ENCODE measurements around the gene UFC1. TPM values are rescaled to one million over a fixed set of nuclear protein-coding genes. Genes with fewer than 3 reads are reported as not detected.

UFC1 gene
- polyA plus RNA-seq, 1 donor (not counting 4 experiments of a cell fraction or from before 2014, with no cell fraction given) = 86.4 TPM

- Histone ChIP-seq H3K4me2 (ENCODE audit: control insufficient read depth, extremely low read depth, insufficient read depth, low read depth, low read length) (no peak overlapping the region), H3K79me2 (ENCODE audit: control insufficient read depth, insufficient read depth, low read length) (peaks cover 58% of the 10 kb centered on the region), H3K9me1 (ENCODE audit: control insufficient read depth, extremely low read depth, insufficient read depth, low read length) (no peaks in the 10 kb centered on the region), H3K4me1 (ENCODE audit: control insufficient read depth, extremely low read depth, insufficient read depth, low read length) (no peaks in the 10 kb centered on the region), H3K4me3 (ENCODE audit: control insufficient read depth in 2 of 3, extremely low read depth in 1 of 3, insufficient read depth in 2 of 3, low read depth in 1 of 3, low read length in 3 of 3) (no peak overlapping the region), H2AFZ (ENCODE audit: control insufficient read depth, low read length) (no peak overlapping the region), H4K20me1 (ENCODE audit: control insufficient read depth, extremely low read depth, insufficient read depth, low read length) (no peaks in the 10 kb centered on the region), H3K27me3 (ENCODE audit: control insufficient read depth, extremely low read depth, insufficient read depth, low read length) (no peaks in the 10 kb centered on the region), H3K9me3 (ENCODE audit: control insufficient read depth, low read depth, low read length) (no peaks in the 10 kb centered on the region), H3K9ac (ENCODE audit: control insufficient read depth, extremely low read depth, insufficient read depth, low read length) (no peak overlapping the region), H3K36me3 (ENCODE audit: control insufficient read depth in 2 of 2, extremely low read depth in 1 of 2, insufficient read depth in 2 of 2, low read length in 2 of 2) (peaks cover 5 to 29% of the 10 kb centered on the region in 2 experiments), H3K27ac (ENCODE audit: control insufficient read depth, insufficient read depth, low read length) (no peak overlapping the region)
- no peak for TF ChIP-seq EZH2 (IDR thresholded peaks at IDR 0.05; ENCODE audit: low read length)
- TF ChIP-seq CTCF (optimal IDR thresholded peaks at IDR 0.05 in 1 of 3, IDR thresholded peaks at IDR 0.05 in 1 of 3, conservative IDR thresholded peaks at IDR 0.05 in 1 of 3; ENCODE audit: extremely low read depth in 1 of 3, insufficient read depth in 2 of 3, low read length in 3 of 3) = no peak
- dilution Hi-C loops (cut with MboI; ENCODE audit: extremely low pct_ligation_motif_present, low sequenced_read_pairs) = no loop called here
- DNase-seq (ENCODE audit: low read depth, low spot score) (no peak), FAIRE-seq (no peak)
Measured at GRCh38 chr1:161128591-161129420, 25.0 kb upstream of the UFC1 start.

- H3K9me3 ChIP-seq (ENCODE audit: control insufficient read depth, low read depth, low read length) = no peaks in the 10 kb centered on the region
- dilution Hi-C loops (cut with MboI; ENCODE audit: extremely low pct_ligation_motif_present, low sequenced_read_pairs) = no loop called here
- no peak overlapping the region for H3K9ac ChIP-seq (ENCODE audit: control insufficient read depth, extremely low read depth, insufficient read depth, low read length)
- H3K4me3 ChIP-seq (ENCODE audit: control insufficient read depth in 2 of 3, extremely low read depth in 1 of 3, insufficient read depth in 2 of 3, low read depth in 1 of 3, low read length in 3 of 3) = no peak overlapping the region
- H3K36me3 ChIP-seq (ENCODE audit: control insufficient read depth in 2 of 2, extremely low read depth in 1 of 2, insufficient read depth in 2 of 2, low read length in 2 of 2) = peaks cover 1 to 21% of the 10 kb centered on the region in 2 experiments
- H3K27me3 ChIP-seq (ENCODE audit: control insufficient read depth, extremely low read depth, insufficient read depth, low read length) = no peaks in the 10 kb centered on the region
- no peak overlapping the region for H2AFZ ChIP-seq (ENCODE audit: control insufficient read depth, low read length)
- H3K27ac ChIP-seq (ENCODE audit: control insufficient read depth, insufficient read depth, low read length) = no peak overlapping the region
- no peak for FAIRE-seq
- no peaks in the 10 kb centered on the region for H4K20me1 ChIP-seq (ENCODE audit: control insufficient read depth, extremely low read depth, insufficient read depth, low read length)
- H3K4me1 ChIP-seq (ENCODE audit: control insufficient read depth, extremely low read depth, insufficient read depth, low read length) = no peaks in the 10 kb centered on the region
- no peak for TF ChIP-seq EZH2 (IDR thresholded peaks at IDR 0.05; ENCODE audit: low read length)
- TF ChIP-seq CTCF (optimal IDR thresholded peaks at IDR 0.05 in 1 of 3, IDR thresholded peaks at IDR 0.05 in 1 of 3, conservative IDR thresholded peaks at IDR 0.05 in 1 of 3; ENCODE audit: extremely low read depth in 1 of 3, insufficient read depth in 2 of 3, low read length in 3 of 3) = no peak
- H3K4me2 ChIP-seq (ENCODE audit: control insufficient read depth, extremely low read depth, insufficient read depth, low read depth, low read length) = no peak overlapping the region
- peaks cover 68% of the 10 kb centered on the region for H3K79me2 ChIP-seq (ENCODE audit: control insufficient read depth, insufficient read depth, low read length)
- DNase-seq (ENCODE audit: low read depth, low spot score) = no peak
- no peaks in the 10 kb centered on the region for H3K9me1 ChIP-seq (ENCODE audit: control insufficient read depth, extremely low read depth, insufficient read depth, low read length)
Measured at GRCh38 chr1:161130266-161130665, 23.5 kb upstream of the UFC1 start.

All from keratinocyte (primary cell).